T-helper 2 cell treated with Interferon-gamma antibody and Interleukin-4, amounts not matched to agents 5 μg/mL and 100 μg/mL, for 36 hours (primary cell): ENCODE measurements around the gene LTK.
"Not testable (repeated sequence)": the region's sequence is repeated elsewhere in the genome, so short reads cannot be mapped to it uniquely, and the experiment has no call there.

Source experiments
- DNase-seq: peaks from one replicate; pipeline ENCODE4 v3.0.0; 2021; ENCODE audit warnings: low spot score
- H3K27ac Mint-ChIP-seq: one replicate; pipeline ENCODE4 v1.8.0; 2021; ENCODE audit warnings: mild to moderate bottlenecking, mixed read lengths
- H3K27me3 Mint-ChIP-seq: one replicate; pipeline ENCODE4 v1.8.0; 2021; ENCODE audit warnings: low read depth, mixed read lengths
- H3K36me3 Mint-ChIP-seq: one replicate; pipeline ENCODE4 v1.8.0; 2021; ENCODE audit warnings: low read depth, mixed read lengths
- H3K4me1 Mint-ChIP-seq: one replicate; pipeline ENCODE4 v1.8.0; 2021; ENCODE audit warnings: low read depth, mixed read lengths
- H3K4me3 Mint-ChIP-seq: one replicate; pipeline ENCODE4 v1.8.0; 2022; ENCODE audit warnings: mild to moderate bottlenecking, moderate library complexity, mixed read lengths
- H3K9me3 Mint-ChIP-seq: one replicate; pipeline ENCODE4 v1.8.0; 2021; ENCODE audit warnings: mixed read lengths

LTK gene

GRCh38 chr15:41486286-41486685 is 27.3 kb downstream of the LTK start:
- peaks cover 19% of the 10 kb centered on the region for H3K36me3 Mint-ChIP-seq
- no peaks in the 10 kb centered on the region for H3K27me3 Mint-ChIP-seq
- no peaks in the 10 kb centered on the region for H3K9me3 Mint-ChIP-seq
- H3K27ac Mint-ChIP-seq = no peak overlapping the region
- no peak for DNase-seq
- H3K4me1 Mint-ChIP-seq = peaks cover 38% of the 10 kb centered on the region
- H3K4me3 Mint-ChIP-seq = no peak overlapping the region

DNA sequence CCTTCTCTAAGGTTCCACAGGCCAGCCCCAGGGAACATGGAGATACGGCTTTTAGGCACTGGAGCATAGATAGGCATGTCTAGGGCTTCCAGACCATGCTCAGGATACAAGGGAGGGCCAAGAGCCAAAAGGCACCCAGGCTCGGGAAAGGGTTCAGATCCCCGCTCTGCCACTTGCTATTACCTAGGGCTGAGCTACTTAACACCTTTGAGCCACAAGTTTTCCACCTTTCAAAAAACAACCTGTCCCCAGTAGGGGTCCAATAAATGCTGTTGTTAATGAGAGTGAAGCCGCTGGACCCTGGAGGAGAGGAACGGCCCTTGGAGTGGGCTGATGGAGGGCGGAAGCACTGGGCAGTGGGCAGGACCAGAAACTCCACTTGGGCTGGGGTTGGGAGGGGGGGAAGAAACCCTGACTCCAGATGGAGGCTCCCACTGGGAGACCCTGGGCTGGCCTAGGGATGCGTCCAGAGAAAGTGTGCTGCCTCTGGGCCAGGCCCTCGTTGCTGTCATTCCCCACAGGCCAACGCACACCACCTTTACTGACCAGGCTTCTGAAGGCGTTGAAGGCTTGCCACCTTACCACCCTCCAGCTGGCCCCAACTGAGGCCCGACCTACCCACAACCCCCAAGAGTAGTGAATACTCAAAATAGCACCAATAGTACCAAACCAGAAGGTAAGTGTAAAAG is 28.5 kb downstream of the LTK start:
- H3K27ac Mint-ChIP-seq = no peak overlapping the region
- peaks cover 27% of the 10 kb centered on the region for H3K4me1 Mint-ChIP-seq
- peaks cover 30% of the 10 kb centered on the region for H3K36me3 Mint-ChIP-seq
- DNase-seq = no peak
- H3K9me3 Mint-ChIP-seq = no peaks in the 10 kb centered on the region
- no peaks in the 10 kb centered on the region for H3K27me3 Mint-ChIP-seq
- H3K4me3 Mint-ChIP-seq = no peak overlapping the region

DNA sequence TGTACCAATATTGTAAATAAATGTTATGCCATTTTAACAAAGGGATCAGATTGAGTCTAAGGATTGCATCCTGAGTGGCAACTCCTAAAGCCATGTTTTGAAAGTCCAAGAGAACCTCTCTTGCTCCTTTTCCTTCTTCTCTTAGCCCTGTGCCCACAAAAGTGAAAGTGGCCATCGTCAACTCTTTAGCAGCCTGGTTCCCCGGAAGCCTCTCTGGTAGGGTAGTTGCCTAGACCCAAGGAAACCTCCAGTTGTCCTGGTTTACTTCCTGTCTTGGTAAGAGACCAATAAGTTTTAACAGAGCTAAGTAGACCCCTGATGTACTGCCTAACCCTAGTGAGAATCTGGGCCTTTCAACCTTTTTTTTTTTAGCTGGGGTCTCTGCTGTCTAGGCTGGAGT is 30.1 kb downstream of the LTK start:
- no peak for DNase-seq
- no peaks in the 10 kb centered on the region for H3K27me3 Mint-ChIP-seq
- no peak overlapping the region for H3K27ac Mint-ChIP-seq
- H3K4me3 Mint-ChIP-seq = peak overlapping the region; percentile 57
- H3K4me1 Mint-ChIP-seq = peaks cover 27% of the 10 kb centered on the region
- no peaks in the 10 kb centered on the region for H3K9me3 Mint-ChIP-seq
- peaks cover 43% of the 10 kb centered on the region for H3K36me3 Mint-ChIP-seq

DNA sequence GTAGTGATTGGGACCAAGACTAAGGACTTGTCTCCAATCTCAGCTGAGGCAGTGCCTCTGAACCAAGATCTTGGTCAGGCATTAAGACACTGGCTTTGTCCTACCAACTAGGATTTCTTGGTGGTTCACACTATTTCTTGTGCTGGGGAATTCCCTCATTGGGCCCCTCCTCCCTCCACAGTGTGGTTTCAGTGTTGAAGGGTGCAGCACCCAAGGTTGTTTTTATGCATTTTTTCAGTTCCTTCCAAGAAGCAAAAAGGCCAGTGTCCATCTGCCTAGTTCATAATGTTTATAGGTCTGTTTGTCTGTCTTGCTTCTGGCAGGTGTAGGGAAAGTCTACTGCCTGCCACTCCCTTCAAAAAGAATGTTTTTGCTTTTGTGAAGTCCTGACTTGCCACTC is 30.5 kb downstream of the LTK start:
- Mint-ChIP-seq H3K9me3 (no peaks in the 10 kb centered on the region), H3K4me1 (peaks cover 26% of the 10 kb centered on the region), H3K4me3 (peak overlapping the region; percentile 57), H3K27ac (no peak overlapping the region), H3K36me3 (peaks cover 45% of the 10 kb centered on the region), H3K27me3 (no peaks in the 10 kb centered on the region)
- peak; percentile 49 for DNase-seq

DNA sequence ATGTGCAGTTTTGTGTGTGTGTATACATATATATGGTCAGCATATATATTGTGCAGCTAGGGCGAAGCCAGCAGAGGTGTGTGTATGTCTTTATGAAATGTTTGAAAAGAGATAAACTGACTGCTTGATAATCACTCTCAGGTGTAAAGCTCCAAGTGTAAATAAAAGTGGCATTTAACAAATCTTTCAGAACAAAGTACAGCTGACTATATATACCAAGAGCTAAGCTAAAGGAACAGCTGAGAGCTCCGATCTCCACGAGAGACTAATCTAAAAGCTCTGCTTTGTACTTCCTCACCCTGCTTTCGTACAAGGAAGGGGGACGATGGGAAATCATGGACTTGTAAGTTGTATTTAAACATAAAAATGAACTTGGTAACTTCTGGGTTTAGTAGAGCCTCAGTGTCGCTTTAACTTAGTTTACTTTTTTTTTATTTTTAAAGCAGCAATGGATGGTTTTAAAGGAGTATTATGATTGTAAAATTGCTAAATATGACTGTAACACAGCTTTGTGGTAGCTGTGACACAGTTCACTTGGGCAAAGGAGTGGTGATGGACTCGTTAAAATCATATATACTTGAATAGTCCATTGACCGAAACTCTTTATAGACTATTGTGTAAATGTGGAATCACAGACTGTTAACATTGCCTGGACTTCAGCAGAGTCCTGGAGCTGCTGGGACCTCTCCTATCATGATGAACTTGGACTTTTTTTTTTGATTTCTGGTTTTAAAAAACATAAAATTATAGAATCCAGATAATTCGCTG is 31.3 kb downstream of the LTK start:
- H3K4me3 Mint-ChIP-seq = no peak overlapping the region
- peaks cover 45% of the 10 kb centered on the region for H3K36me3 Mint-ChIP-seq
- H3K27me3 Mint-ChIP-seq = no peaks in the 10 kb centered on the region
- no peak overlapping the region for H3K27ac Mint-ChIP-seq
- no peak for DNase-seq
- no peaks in the 10 kb centered on the region for H3K9me3 Mint-ChIP-seq
- peaks cover 21% of the 10 kb centered on the region for H3K4me1 Mint-ChIP-seq

- H3K4me1 Mint-ChIP-seq = peaks cover 24% of the 10 kb centered on the region
- no peak overlapping the region for H3K4me3 Mint-ChIP-seq
- H3K27ac Mint-ChIP-seq = no peak overlapping the region
- no peaks in the 10 kb centered on the region for H3K27me3 Mint-ChIP-seq
- H3K36me3 Mint-ChIP-seq = peaks cover 57% of the 10 kb centered on the region
- no peaks in the 10 kb centered on the region for H3K9me3 Mint-ChIP-seq
- no peak for DNase-seq
These were observed 33.1 kb downstream of the LTK start for GRCh38 chr15:41480396-41481140.

- Mint-ChIP-seq H3K27ac (no peak overlapping the region), H3K4me3 (no peak overlapping the region), H3K4me1 (peaks cover 10% of the 10 kb centered on the region), H3K36me3 (peaks cover 51% of the 10 kb centered on the region), H3K9me3 (no peaks in the 10 kb centered on the region), H3K27me3 (no peaks in the 10 kb centered on the region)
- DNase-seq = no peak
These were observed 37.1 kb downstream of the LTK start for GRCh38 chr15:41476416-41477048.

- Mint-ChIP-seq H3K9me3 (no peaks in the 10 kb centered on the region), H3K27ac (no peak overlapping the region), H3K4me3 (no peak overlapping the region), H3K27me3 (no peaks in the 10 kb centered on the region), H3K4me1 (peaks cover 7% of the 10 kb centered on the region), H3K36me3 (peaks cover 49% of the 10 kb centered on the region)
- no peak for DNase-seq
These were observed 38.7 kb downstream of the LTK start for GRCh38 chr15:41474941-41475340.

DNA sequence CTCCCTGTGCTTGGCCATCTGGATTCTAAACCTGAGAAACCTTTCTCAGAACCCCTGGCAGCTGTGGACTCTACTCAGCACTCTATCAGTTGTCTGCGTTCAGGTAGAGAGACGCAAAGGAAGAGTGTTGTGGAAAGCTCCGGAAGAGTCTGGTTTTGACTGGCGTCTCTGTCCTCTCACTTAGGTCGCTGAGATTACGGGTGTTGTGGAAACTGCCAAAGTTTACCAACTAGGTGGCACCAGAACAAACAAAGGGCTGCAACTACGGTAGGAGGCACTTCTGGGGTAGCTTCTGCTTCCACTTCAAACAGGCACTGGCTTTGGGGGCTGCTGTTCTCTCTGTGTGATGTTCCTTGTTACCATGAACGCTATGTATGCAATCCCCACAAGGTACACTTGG is 39.2 kb downstream of the LTK start:
- peaks cover 7% of the 10 kb centered on the region for H3K4me1 Mint-ChIP-seq
- no peak overlapping the region for H3K4me3 Mint-ChIP-seq
- H3K27ac Mint-ChIP-seq = no peak overlapping the region
- no peak for DNase-seq
- peaks cover 51% of the 10 kb centered on the region for H3K36me3 Mint-ChIP-seq
- no peaks in the 10 kb centered on the region for H3K9me3 Mint-ChIP-seq
- no peaks in the 10 kb centered on the region for H3K27me3 Mint-ChIP-seq

- Mint-ChIP-seq H3K4me1 (peaks cover 3% of the 10 kb centered on the region), H3K9me3 (no peaks in the 10 kb centered on the region), H3K27ac (no peak overlapping the region), H3K36me3 (peaks cover 46% of the 10 kb centered on the region), H3K27me3 (no peaks in the 10 kb centered on the region), H3K4me3 (no peak overlapping the region)
- DNase-seq = no peak
These were observed 40.2 kb downstream of the LTK start for GRCh38 chr15:41473418-41473817.

- H3K9me3 Mint-ChIP-seq, H3K27ac Mint-ChIP-seq: not testable (repeated sequence)
- H3K36me3 Mint-ChIP-seq = peaks cover 42% of the 10 kb centered on the region
These were observed 44.0 kb downstream of the LTK start for GRCh38 chr15:41469644-41470043.

DNA sequence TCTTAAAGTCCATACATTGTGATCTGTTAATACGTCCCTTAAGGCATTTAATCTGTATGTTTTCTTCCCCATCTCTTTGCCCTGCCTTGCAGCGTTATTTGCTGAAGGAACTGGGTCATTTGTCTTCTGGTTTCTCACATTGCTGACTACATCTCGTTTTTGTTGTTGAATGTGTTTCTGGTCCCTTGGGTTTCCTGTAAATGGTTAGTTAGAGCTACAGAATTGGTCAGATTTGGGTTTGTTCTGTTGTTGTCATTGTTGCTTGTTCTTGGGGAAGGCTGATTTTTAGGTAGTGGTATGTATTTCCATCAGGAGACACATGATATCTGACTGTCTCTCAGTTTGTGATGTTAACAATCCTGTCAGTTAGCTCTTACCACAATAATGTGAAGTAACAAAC is 46.9 kb downstream of the LTK start:
- H3K9me3 Mint-ChIP-seq = no peaks in the 10 kb centered on the region
- no peak for DNase-seq
- no peaks in the 10 kb centered on the region for H3K27me3 Mint-ChIP-seq
- H3K4me1 Mint-ChIP-seq = peaks cover 4% of the 10 kb centered on the region
- H3K27ac Mint-ChIP-seq = no peak overlapping the region
- no peak overlapping the region for H3K4me3 Mint-ChIP-seq
- H3K36me3 Mint-ChIP-seq = peaks cover 39% of the 10 kb centered on the region

More at GRCh38 chr15:41469644-41470043, 44.0 kb downstream of the LTK start:
- H3K27me3 Mint-ChIP-seq, H3K4me1 Mint-ChIP-seq, DNase-seq, H3K4me3 Mint-ChIP-seq: not testable (repeated sequence)

GRCh38 chr15:41465822-41466421 is 47.7 kb downstream of the LTK start:
- Mint-ChIP-seq H3K4me3 (no peak overlapping the region), H3K9me3 (no peaks in the 10 kb centered on the region), H3K27ac (no peak overlapping the region), H3K4me1 (peaks cover 4% of the 10 kb centered on the region), H3K36me3 (peaks cover 33% of the 10 kb centered on the region), H3K27me3 (no peaks in the 10 kb centered on the region)
- DNase-seq = no peak
